GM12865 (cell line): ENCODE data around the gene NUP35.
A peak's percentile ranks its signal among the peaks of the same experiment; 100 is the strongest.

Experiments used
- DNase-seq: peaks from one replicate; pipeline ENCODE4 v3.0.0; 2010; ENCODE audit warnings: low read depth
- H3K4me3 ChIP-seq: 2 replicates; pipeline ENCODE4 v1.5.1; 2011; ENCODE audit warnings: mild to moderate bottlenecking, low read depth, low read length, control low read depth
- TF ChIP-seq, protein P1 (sequence below): IDR thresholded peaks from 2 replicates; pipeline ENCODE4 v1.5.1; 2011; ENCODE audit warnings: low read length, control low read depth, low read depth, inconsistent platforms; ENCODE audit not compliant: insufficient read depth; ENCODE audit errors: missing control alignments

Gene NUP35

DNA sequence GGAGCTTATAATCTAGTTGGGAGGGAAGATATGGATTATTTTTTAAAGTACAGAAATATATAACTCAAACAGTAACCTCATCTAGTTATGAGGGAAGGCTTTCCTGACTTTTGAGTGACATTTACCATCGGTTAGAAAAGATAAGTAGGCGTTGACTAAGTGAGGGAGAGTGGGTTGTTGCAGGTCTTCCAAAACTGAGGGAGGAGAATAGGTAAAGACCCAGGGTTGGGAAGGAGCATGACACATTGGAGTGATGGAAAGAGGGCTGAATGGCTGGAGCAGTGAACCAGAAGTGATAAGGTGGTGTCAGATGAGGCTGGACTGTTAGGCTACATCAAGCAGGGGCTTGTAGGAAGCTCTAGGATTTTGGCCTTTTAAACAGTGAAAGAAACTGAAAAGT lies 10.6 kb upstream of the NUP35 start:
- DNase-seq, result no peak
- H3K4me3 ChIP-seq, result no peak overlapping the region
- TF ChIP-seq, protein P1, sequence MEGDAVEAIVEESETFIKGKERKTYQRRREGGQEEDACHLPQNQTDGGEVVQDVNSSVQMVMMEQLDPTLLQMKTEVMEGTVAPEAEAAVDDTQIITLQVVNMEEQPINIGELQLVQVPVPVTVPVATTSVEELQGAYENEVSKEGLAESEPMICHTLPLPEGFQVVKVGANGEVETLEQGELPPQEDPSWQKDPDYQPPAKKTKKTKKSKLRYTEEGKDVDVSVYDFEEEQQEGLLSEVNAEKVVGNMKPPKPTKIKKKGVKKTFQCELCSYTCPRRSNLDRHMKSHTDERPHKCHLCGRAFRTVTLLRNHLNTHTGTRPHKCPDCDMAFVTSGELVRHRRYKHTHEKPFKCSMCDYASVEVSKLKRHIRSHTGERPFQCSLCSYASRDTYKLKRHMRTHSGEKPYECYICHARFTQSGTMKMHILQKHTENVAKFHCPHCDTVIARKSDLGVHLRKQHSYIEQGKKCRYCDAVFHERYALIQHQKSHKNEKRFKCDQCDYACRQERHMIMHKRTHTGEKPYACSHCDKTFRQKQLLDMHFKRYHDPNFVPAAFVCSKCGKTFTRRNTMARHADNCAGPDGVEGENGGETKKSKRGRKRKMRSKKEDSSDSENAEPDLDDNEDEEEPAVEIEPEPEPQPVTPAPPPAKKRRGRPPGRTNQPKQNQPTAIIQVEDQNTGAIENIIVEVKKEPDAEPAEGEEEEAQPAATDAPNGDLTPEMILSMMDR, result no peak

DNA sequence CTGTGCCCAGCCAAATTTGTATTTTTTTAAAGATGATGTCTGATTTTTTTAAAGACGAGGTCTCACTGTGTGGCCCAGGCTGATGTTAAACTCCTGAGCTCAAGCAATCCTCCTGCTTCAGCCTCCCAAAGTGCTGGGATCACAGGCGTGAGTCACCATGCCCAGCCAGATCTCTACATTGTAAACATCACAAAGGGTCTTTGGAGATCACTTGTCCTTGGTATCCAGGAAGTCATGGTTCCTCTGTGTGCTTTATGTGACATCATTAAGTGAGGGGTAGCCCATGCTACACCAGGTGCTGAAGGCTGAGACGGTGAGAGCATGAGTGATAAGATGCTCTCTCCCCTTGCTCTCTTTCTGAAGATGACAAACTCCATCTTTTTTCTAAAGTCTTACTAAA lies 7.0 kb upstream of the NUP35 start:
- no peak overlapping the region for H3K4me3 ChIP-seq
- TF ChIP-seq, protein P1, result no peak
- no peak for DNase-seq

DNA sequence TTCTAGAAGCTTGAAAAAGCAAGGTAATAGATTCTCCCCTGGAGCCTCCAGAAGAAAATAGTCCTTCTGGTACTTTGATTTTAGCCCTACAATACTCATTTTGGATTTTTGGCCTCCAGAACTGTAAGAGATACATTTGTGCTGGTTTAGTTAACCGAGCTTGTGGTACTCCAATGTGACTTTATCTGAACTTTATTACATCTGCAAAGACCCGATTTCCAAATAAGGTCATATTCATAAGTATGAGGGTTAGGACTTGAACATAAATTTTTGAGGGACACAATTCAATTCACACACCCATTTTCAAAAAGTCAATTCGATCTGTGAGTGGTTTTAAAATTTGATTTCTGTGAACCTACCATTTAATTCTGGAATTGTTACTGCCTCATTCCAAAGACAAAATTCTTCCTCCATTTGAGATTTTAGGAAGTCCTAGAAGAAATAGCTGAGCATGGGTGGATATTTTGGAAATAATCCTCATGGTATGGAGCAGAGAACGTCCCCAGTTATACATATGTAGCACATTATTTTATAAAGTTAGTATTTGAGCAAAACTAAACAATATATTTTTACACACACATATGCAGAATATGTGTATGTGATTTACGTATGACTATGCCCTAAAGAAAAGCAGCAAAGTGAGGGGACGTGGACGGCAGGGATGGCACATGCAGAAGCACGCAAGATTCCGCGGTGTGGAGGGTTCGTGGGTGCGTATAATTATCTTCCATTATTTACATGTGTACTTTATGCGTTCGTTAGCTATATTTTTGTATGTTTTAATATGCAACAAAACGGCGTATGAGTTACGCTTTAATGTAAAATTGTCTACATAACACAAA lies 905 bp upstream of the NUP35 start:
- peak overlapping the region; percentile 67 for H3K4me3 ChIP-seq
- TF ChIP-seq, protein P1, result no peak
- DNase-seq, result peak; percentile 14

DNA sequence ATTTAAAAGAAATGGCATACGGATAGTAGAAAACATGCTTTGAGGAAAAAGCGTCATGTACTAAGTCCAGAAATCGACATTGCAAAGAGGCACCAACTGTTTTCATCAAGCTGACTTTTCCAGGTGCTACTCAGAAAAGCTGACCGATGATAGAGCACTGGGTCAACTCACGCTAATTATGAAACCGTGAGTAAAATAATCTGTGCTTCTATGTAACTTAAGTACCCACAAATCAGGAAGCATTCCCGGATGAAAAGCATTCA lies 353 bp upstream of the NUP35 start:
- TF ChIP-seq, protein P1, result no peak
- H3K4me3 ChIP-seq, result peak overlapping the region; percentile 67
- DNase-seq, result no peak

DNA sequence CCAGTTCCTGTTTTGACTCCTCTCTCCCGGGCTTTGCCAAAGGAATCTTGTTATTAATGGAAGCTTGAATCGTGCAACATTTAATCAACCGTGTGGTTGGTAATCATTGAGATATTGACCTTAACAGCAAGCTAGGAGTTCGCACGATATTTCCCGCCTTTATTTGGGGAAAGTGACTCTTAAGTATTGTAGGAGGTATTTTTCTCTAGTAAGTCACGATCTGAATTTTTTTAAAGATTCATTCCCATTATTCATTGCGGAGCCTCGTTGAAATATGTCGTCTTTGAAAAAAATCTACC lies 663 bp downstream of the NUP35 start:
- peak overlapping the region; percentile 67 for H3K4me3 ChIP-seq
- TF ChIP-seq, protein P1, result no peak
- DNase-seq, result no peak

DNA sequence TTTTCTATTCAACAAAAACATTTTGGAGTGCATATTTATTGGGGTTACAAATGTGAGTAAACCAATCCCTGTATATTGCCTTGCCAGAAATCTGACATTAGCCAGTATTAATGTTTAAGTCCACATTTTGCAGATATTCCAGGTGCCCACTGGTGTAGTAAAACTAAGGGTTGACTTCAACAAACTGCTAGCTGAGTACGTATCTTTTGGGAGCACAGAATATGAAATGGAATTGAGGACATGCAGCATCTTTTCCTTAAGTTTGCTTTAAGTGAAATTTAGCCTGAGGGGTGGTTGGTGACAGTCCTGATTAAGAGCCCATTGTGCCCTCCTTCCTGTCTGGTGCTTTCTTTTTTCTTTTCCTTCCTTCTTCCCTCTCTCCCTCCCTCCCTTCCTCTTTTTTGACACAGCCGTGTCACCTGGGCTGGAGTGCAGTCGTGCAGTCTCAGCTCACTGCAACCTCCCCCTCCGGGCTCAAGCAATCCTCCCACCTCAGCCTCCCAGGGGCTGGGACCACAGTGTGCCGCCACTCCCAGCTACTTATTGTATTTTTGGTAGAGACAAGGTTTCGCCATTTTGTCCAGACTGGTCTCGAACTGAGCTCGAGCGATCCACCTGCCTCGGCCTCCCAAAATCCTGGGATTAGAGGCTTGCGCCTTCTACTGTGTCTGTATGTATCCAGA lies 1.6 kb downstream of the NUP35 start:
- TF ChIP-seq, protein P1, result no peak
- H3K4me3 ChIP-seq, result peak overlapping the region; percentile 67
- no peak for DNase-seq

DNA sequence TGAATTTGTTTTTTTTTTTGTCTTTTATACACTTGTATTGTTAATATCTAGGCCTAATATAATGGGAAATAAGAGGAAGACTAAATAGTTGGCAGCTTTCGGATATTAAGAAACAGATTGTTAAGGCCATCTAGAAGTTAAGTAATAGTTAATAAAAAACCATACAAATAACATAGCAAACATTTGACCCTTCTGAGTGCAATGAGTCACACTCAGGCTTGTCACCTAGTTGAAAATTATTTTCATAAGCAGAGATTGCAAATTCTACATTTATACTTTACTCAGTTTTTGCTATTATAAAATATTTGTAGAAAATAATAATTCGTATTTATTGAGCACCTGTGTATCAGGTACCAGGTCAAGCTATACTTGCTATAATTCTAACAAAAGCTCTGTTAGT lies 2.4 kb downstream of the NUP35 start:
- TF ChIP-seq, protein P1, result no peak
- H3K4me3 ChIP-seq, result no peak overlapping the region
- no peak for DNase-seq
